ENCODE data around the gene ITPKA. TPM values are rescaled to one million over a fixed set of nuclear protein-coding genes. Genes with fewer than 3 reads are reported as not detected.

ITPKA gene
- total RNA-seq, 1 experiment from 2014 or later: not detected

GRCh38 chr15:41521614-41522013 lies 27.9 kb downstream of the ITPKA start:
- H2AFZ ChIP-seq (ENCODE audit: low read length): no peak overlapping the region
- no peak overlapping the region for H3K4me3 ChIP-seq (ENCODE audit: low read length)
- no peaks in the 10 kb centered on the region for H3K79me2 ChIP-seq (ENCODE audit: low read length)
- H3K4me2 ChIP-seq (ENCODE audit: low read depth, low read length, poor library complexity, severe bottlenecking): no peak overlapping the region
- no peaks in the 10 kb centered on the region for H3K36me3 ChIP-seq (ENCODE audit: insufficient read depth, low read length)
- H3K9me3 ChIP-seq (ENCODE audit: low read length): no peaks in the 10 kb centered on the region
- no peaks in the 10 kb centered on the region for H3K9me2 ChIP-seq (replicated peaks; ENCODE audit: insufficient read depth, low read length)
- H3K27me3 ChIP-seq (ENCODE audit: low read length): no peaks in the 10 kb centered on the region
- no peaks in the 10 kb centered on the region for H3K4me1 ChIP-seq (ENCODE audit: low read length)
- no peaks in the 10 kb centered on the region for H4K20me1 ChIP-seq (ENCODE audit: insufficient read depth, low read depth, low read length)
- no peak overlapping the region for H3K27ac ChIP-seq (ENCODE audit: low read length)
- DNase-seq: no peak
- H3K9ac ChIP-seq (ENCODE audit: low read length): no peak overlapping the region

GRCh38 chr15:41523097-41523496 lies 29.4 kb downstream of the ITPKA start:
- Histone ChIP-seq H3K9me3 (ENCODE audit: low read length) (no peaks in the 10 kb centered on the region), H2AFZ (ENCODE audit: low read length) (no peak overlapping the region), H3K9me2 (replicated peaks; ENCODE audit: insufficient read depth, low read length) (no peaks in the 10 kb centered on the region), H4K20me1 (ENCODE audit: insufficient read depth, low read depth, low read length) (no peaks in the 10 kb centered on the region), H3K9ac (ENCODE audit: low read length) (no peak overlapping the region), H3K4me2 (ENCODE audit: low read depth, low read length, poor library complexity, severe bottlenecking) (no peak overlapping the region), H3K27ac (ENCODE audit: low read length) (no peak overlapping the region), H3K36me3 (ENCODE audit: insufficient read depth, low read length) (no peaks in the 10 kb centered on the region; the same call in 1 of the 2 replicates), H3K27me3 (ENCODE audit: low read length) (no peaks in the 10 kb centered on the region), H3K79me2 (ENCODE audit: low read length) (no peaks in the 10 kb centered on the region), H3K4me1 (ENCODE audit: low read length) (no peaks in the 10 kb centered on the region), H3K4me3 (ENCODE audit: low read length) (no peak overlapping the region)
- no peak for DNase-seq

- Histone ChIP-seq H4K20me1 (ENCODE audit: insufficient read depth, low read depth, low read length) (no peaks in the 10 kb centered on the region), H3K9me3 (ENCODE audit: low read length) (no peaks in the 10 kb centered on the region), H3K27me3 (ENCODE audit: low read length) (no peaks in the 10 kb centered on the region), H3K4me3 (ENCODE audit: low read length) (no peak overlapping the region), H3K9me2 (replicated peaks; ENCODE audit: insufficient read depth, low read length) (no peaks in the 10 kb centered on the region), H3K9ac (ENCODE audit: low read length) (no peak overlapping the region), H3K79me2 (ENCODE audit: low read length) (no peaks in the 10 kb centered on the region), H3K27ac (ENCODE audit: low read length) (no peak overlapping the region), H3K36me3 (ENCODE audit: insufficient read depth, low read length) (no peaks in the 10 kb centered on the region; the same call in 1 of the 2 replicates), H2AFZ (ENCODE audit: low read length) (no peak overlapping the region), H3K4me1 (ENCODE audit: low read length) (no peaks in the 10 kb centered on the region), H3K4me2 (ENCODE audit: low read depth, low read length, poor library complexity, severe bottlenecking) (no peak overlapping the region)
- DNase-seq: no peak
These were observed 36.8 kb downstream of the ITPKA start for GRCh38 chr15:41530363-41530956.

GRCh38 chr15:41535544-41535943 lies 41.9 kb downstream of the ITPKA start:
- DNase-seq: no peak
- H3K9ac ChIP-seq (ENCODE audit: low read length): no peak overlapping the region
- no peaks in the 10 kb centered on the region for H3K9me2 ChIP-seq (replicated peaks; ENCODE audit: insufficient read depth, low read length)
- no peak overlapping the region for H3K27ac ChIP-seq (ENCODE audit: low read length)
- no peaks in the 10 kb centered on the region; the same call in 1 of the 2 replicates for H3K79me2 ChIP-seq (ENCODE audit: low read length)
- H3K4me3 ChIP-seq (ENCODE audit: low read length): no peak overlapping the region
- no peaks in the 10 kb centered on the region for H3K36me3 ChIP-seq (ENCODE audit: insufficient read depth, low read length)
- no peaks in the 10 kb centered on the region for H3K27me3 ChIP-seq (ENCODE audit: low read length)
- no peaks in the 10 kb centered on the region for H3K4me1 ChIP-seq (ENCODE audit: low read length)
- H2AFZ ChIP-seq (ENCODE audit: low read length): no peak overlapping the region
- no peak overlapping the region for H3K4me2 ChIP-seq (ENCODE audit: low read depth, low read length, poor library complexity, severe bottlenecking)
- H4K20me1 ChIP-seq (ENCODE audit: insufficient read depth, low read depth, low read length): no peaks in the 10 kb centered on the region
- H3K9me3 ChIP-seq (ENCODE audit: low read length): no peaks in the 10 kb centered on the region

GRCh38 chr15:41536866-41537265 lies 43.2 kb downstream of the ITPKA start:
- no peak for DNase-seq
- H3K9me2 ChIP-seq (replicated peaks; ENCODE audit: insufficient read depth, low read length): no peaks in the 10 kb centered on the region
- H3K9me3 ChIP-seq (ENCODE audit: low read length): no peaks in the 10 kb centered on the region
- no peak overlapping the region for H3K27ac ChIP-seq (ENCODE audit: low read length)
- H2AFZ ChIP-seq (ENCODE audit: low read length): no peak overlapping the region
- no peak overlapping the region for H3K4me2 ChIP-seq (ENCODE audit: low read depth, low read length, poor library complexity, severe bottlenecking)
- no peak overlapping the region for H3K4me3 ChIP-seq (ENCODE audit: low read length)
- no peak overlapping the region for H3K9ac ChIP-seq (ENCODE audit: low read length)
- no peaks in the 10 kb centered on the region for H3K4me1 ChIP-seq (ENCODE audit: low read length)
- H3K27me3 ChIP-seq (ENCODE audit: low read length): no peaks in the 10 kb centered on the region
- H3K79me2 ChIP-seq (ENCODE audit: low read length): peaks cover 10% of the 10 kb centered on the region
- no peaks in the 10 kb centered on the region for H3K36me3 ChIP-seq (ENCODE audit: insufficient read depth, low read length)
- H4K20me1 ChIP-seq (ENCODE audit: insufficient read depth, low read depth, low read length): no peaks in the 10 kb centered on the region

- Histone ChIP-seq H3K4me1 (ENCODE audit: low read length) (peaks cover 15% of the 10 kb centered on the region), H3K79me2 (ENCODE audit: low read length) (peaks cover 32% of the 10 kb centered on the region), H3K36me3 (ENCODE audit: insufficient read depth, low read length) (no peaks in the 10 kb centered on the region), H2AFZ (ENCODE audit: low read length) (peak overlapping the region; percentile 75; the same call in 1 of the 2 replicates), H3K4me2 (ENCODE audit: low read depth, low read length, poor library complexity, severe bottlenecking) (peak overlapping the region; percentile 98), H3K27ac (ENCODE audit: low read length) (no peak overlapping the region), H3K27me3 (ENCODE audit: low read length) (no peaks in the 10 kb centered on the region), H3K9me3 (ENCODE audit: low read length) (no peaks in the 10 kb centered on the region), H3K4me3 (ENCODE audit: low read length) (peak overlapping the region; percentile 98), H4K20me1 (ENCODE audit: insufficient read depth, low read depth, low read length) (no peaks in the 10 kb centered on the region), H3K9ac (ENCODE audit: low read length) (peak overlapping the region; percentile 91), H3K9me2 (replicated peaks; ENCODE audit: insufficient read depth, low read length) (no peaks in the 10 kb centered on the region)
- DNase-seq: no peak
These were observed 49.8 kb downstream of the ITPKA start for GRCh38 chr15:41543521-41543870.

GRCh38 chr15:41544650-41545015 lies 51.0 kb downstream of the ITPKA start:
- H3K36me3 ChIP-seq (ENCODE audit: insufficient read depth, low read length): no peaks in the 10 kb centered on the region
- H3K27ac ChIP-seq (ENCODE audit: low read length): no peak overlapping the region
- H3K4me3 ChIP-seq (ENCODE audit: low read length): peak overlapping the region; percentile 98
- H3K9me3 ChIP-seq (ENCODE audit: low read length): no peaks in the 10 kb centered on the region
- H3K4me1 ChIP-seq (ENCODE audit: low read length): peaks cover 15% of the 10 kb centered on the region
- H3K4me2 ChIP-seq (ENCODE audit: low read depth, low read length, poor library complexity, severe bottlenecking): peak overlapping the region; percentile 98
- DNase-seq: no peak
- H3K79me2 ChIP-seq (ENCODE audit: low read length): peaks cover 32% of the 10 kb centered on the region
- peak overlapping the region; percentile 91 for H3K9ac ChIP-seq (ENCODE audit: low read length)
- no peak overlapping the region for H2AFZ ChIP-seq (ENCODE audit: low read length)
- no peaks in the 10 kb centered on the region for H3K9me2 ChIP-seq (replicated peaks; ENCODE audit: insufficient read depth, low read length)
- H4K20me1 ChIP-seq (ENCODE audit: insufficient read depth, low read depth, low read length): no peaks in the 10 kb centered on the region
- H3K27me3 ChIP-seq (ENCODE audit: low read length): no peaks in the 10 kb centered on the region

- no peak overlapping the region for H3K4me3 ChIP-seq (ENCODE audit: low read length)
These were observed 51.5 kb downstream of the ITPKA start for GRCh38 chr15:41545218-41545617.

More at GRCh38 chr15:41545218-41545617, 51.5 kb downstream of the ITPKA start:
- H3K4me2 ChIP-seq (ENCODE audit: low read depth, low read length, poor library complexity, severe bottlenecking): no peak overlapping the region
- H3K4me1 ChIP-seq (ENCODE audit: low read length): peaks cover 15% of the 10 kb centered on the region
- peaks cover 32% of the 10 kb centered on the region for H3K79me2 ChIP-seq (ENCODE audit: low read length)
- H3K9me2 ChIP-seq (replicated peaks; ENCODE audit: insufficient read depth, low read length): no peaks in the 10 kb centered on the region
- no peak overlapping the region for H3K9ac ChIP-seq (ENCODE audit: low read length)
- H3K27me3 ChIP-seq (ENCODE audit: low read length): no peaks in the 10 kb centered on the region
- no peak overlapping the region for H3K27ac ChIP-seq (ENCODE audit: low read length)
- no peaks in the 10 kb centered on the region for H3K36me3 ChIP-seq (ENCODE audit: insufficient read depth, low read length)
- no peaks in the 10 kb centered on the region for H4K20me1 ChIP-seq (ENCODE audit: insufficient read depth, low read depth, low read length)
- DNase-seq: no peak
- no peak overlapping the region for H2AFZ ChIP-seq (ENCODE audit: low read length)
- no peaks in the 10 kb centered on the region for H3K9me3 ChIP-seq (ENCODE audit: low read length)

Measured in Karpas-422 (cell line).